Activated CD4-positive, alpha-beta T cell treated with anti-CD3 and anti-CD28 coated beads, Interleukin-2, amount 50 U/mL, for 16 hours (primary cell): Measurements from ENCODE around the gene CHD5.

Experiments used
- DNase-seq: peaks from one replicate; pipeline ENCODE4 v3.0.0-alpha.2; 2020

The CHD5 gene

GRCh38 chr1:6052543-6053205 is 127.4 kb downstream of the CHD5 start:
- no peak for DNase-seq
